Measurements from ENCODE around the gene UNC5C. TPM values are rescaled to one million over a fixed set of nuclear protein-coding genes. Genes with fewer than 3 reads are reported as not detected.

Gene UNC5C
- total and polyA plus RNA-seq, 2 of the 4 experiments (the other 2 are of a cell fraction): under 0.01 TPM

DNA sequence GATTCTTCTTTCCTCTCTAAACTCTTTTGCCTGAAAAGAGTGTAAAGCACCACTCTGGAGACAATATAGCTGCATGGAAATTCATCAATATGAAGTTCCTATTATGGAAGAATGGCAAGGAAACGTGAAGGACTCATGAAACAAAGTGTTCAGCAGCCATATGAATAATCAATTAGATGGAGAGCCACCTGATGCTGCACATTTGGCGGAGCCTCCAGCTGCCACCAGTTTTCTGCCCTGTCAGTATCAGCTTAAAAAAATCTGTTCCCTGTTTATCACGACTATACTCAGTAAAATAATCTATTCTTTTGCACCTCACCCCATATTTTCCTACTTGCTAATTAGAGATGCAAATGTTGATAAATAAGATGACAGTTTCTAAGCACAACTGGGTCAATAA lies 276.0 kb downstream of the UNC5C start:
- Histone ChIP-seq H3K27ac (ENCODE audit: insufficient read depth, low read length) (no peak overlapping the region), H3K36me3 (ENCODE audit: control insufficient read depth, insufficient read depth, low read length) (no peaks in the 10 kb centered on the region), H3K9me3 (ENCODE audit: control insufficient read depth, insufficient read depth, low read length) (no peaks in the 10 kb centered on the region), H3K4me3 (ENCODE audit: insufficient read depth, low read depth, low read length) (no peak overlapping the region), H3K9ac (ENCODE audit: low read depth, low read length) (no peak overlapping the region), H4K8ac (ENCODE audit: low read depth in 2 of 2, low read length in 2 of 2) (no peak overlapping the region), H3K18ac (ENCODE audit: low read depth, low read length) (no peak overlapping the region), H2BK120ac (ENCODE audit: low read depth, low read length) (no peak overlapping the region), H4K91ac (ENCODE audit: insufficient read depth, low read depth, low read length) (no peak overlapping the region), H3K4me1 (ENCODE audit: control insufficient read depth, insufficient read depth, low read length) (no peaks in the 10 kb centered on the region), H4K20me1 (ENCODE audit: insufficient read depth, low read length) (no peaks in the 10 kb centered on the region), H3K27me3 (ENCODE audit: control insufficient read depth, insufficient read depth, low read length) (no peaks in the 10 kb centered on the region), H4K5ac (ENCODE audit: low read depth, low read length) (no peak overlapping the region), H2BK20ac (ENCODE audit: low read depth, low read length) (no peak overlapping the region), H3K14ac (replicated peaks; ENCODE audit: low read depth, low read length) (no peak overlapping the region), H2AFZ (replicated peaks; ENCODE audit: low read length, poor library complexity) (no peak overlapping the region), H3K9me1 (ENCODE audit: insufficient read depth, low read length) (no peaks in the 10 kb centered on the region), H2AK9ac (replicated peaks; ENCODE audit: low read depth, low read length, poor library complexity) (no peak overlapping the region), H3K56ac (ENCODE audit: extremely low read depth, insufficient read depth, low read length) (no peak overlapping the region), H2BK15ac (ENCODE audit: low read depth, low read length) (no peak overlapping the region), H3K79me1 (ENCODE audit: low read depth in 1 of 2, low read length in 2 of 2) (no peaks in the 10 kb centered on the region), H3K23ac (ENCODE audit: low read depth, low read length) (no peak overlapping the region), H3K4me2 (ENCODE audit: low read depth, low read length) (no peak overlapping the region), H2BK5ac (ENCODE audit: low read depth, low read length, poor library complexity, severe bottlenecking) (no peak overlapping the region), H2AK5ac (ENCODE audit: low read depth, low read length) (no peak overlapping the region), H3K4ac (ENCODE audit: low read depth, low read length) (no peak overlapping the region)
- no TSS peak for BruUV-seq (replicated peaks)
- 40% methylated on average over 1 of the region's 3 CpGs; no CpG with 5 or more reads in 1 of the 2 experiments for WGBS, 2 experiments (ENCODE audit: extremely low coverage in 2 of 2, insufficient read length in 1 of 2)
- in situ Hi-C loops (cut with MboI; ENCODE audit: low sequenced_read_pairs) (no loop called here), dilution Hi-C loops (cut with HindIII; ENCODE audit: low sequenced_read_pairs, unreplicated experiment) (no loop called here), intact Hi-C loops (cut with micrococcal nuclease) (no loop called here)
- POLR2A ChIA-PET (ENCODE audit: unreplicated experiment): no interaction called here
- TF ChIP-seq, protein P1, sequence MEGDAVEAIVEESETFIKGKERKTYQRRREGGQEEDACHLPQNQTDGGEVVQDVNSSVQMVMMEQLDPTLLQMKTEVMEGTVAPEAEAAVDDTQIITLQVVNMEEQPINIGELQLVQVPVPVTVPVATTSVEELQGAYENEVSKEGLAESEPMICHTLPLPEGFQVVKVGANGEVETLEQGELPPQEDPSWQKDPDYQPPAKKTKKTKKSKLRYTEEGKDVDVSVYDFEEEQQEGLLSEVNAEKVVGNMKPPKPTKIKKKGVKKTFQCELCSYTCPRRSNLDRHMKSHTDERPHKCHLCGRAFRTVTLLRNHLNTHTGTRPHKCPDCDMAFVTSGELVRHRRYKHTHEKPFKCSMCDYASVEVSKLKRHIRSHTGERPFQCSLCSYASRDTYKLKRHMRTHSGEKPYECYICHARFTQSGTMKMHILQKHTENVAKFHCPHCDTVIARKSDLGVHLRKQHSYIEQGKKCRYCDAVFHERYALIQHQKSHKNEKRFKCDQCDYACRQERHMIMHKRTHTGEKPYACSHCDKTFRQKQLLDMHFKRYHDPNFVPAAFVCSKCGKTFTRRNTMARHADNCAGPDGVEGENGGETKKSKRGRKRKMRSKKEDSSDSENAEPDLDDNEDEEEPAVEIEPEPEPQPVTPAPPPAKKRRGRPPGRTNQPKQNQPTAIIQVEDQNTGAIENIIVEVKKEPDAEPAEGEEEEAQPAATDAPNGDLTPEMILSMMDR (conservative IDR thresholded peaks at IDR 0.05; ENCODE audit: low read depth, low read length): no peak
- TF ChIP-seq FOS (IDR thresholded peaks at IDR 0.05; ENCODE audit: low read depth, low read length) (no peak), CHD1 (IDR thresholded peaks at IDR 0.05; ENCODE audit: low read depth, low read length) (no peak), RFX5 (IDR thresholded peaks at IDR 0.05; ENCODE audit: low read depth, low read length) (no peak), RCOR1 (IDR thresholded peaks at IDR 0.05; ENCODE audit: insufficient replicate concordance, low read length) (no peak), SMC3 (IDR thresholded peaks at IDR 0.05; ENCODE audit: low read depth, low read length) (no peak)
- CTCF ChIA-PET: no interaction called here
- no peak for ATAC-seq (ENCODE audit: low read depth)
- DNase-seq: no peak
